HCT116 (cell line): ENCODE results near the gene MBTPS1. TPM values are rescaled to one million over a fixed set of nuclear protein-coding genes. Genes with fewer than 3 reads are reported as not detected.

Experiments
- ATAC-seq: fragments of 200-7000 bp; cut with Tn5 transposase; 2 replicates; pipeline ENCODE4 v1.9.1; 2020; ENCODE audit warnings: mild to moderate bottlenecking, moderate library complexity
- BruUV-seq: library from RNA; stranded (reverse); fragments of 400-500 nt; replicated peaks from 2 replicates; lab custom pipeline; 2021; lab: Mats Ljungman, UMichigan
- CTCF ChIA-PET: fragments of 300-600 bp; sonication (Branson Sonifier 250); formaldehyde crosslinking; loops from one replicate; lab custom pipeline; 2021; ENCODE audit warnings: antibody characterized with exemption; lab: Charles Lee
- POLR2A ChIA-PET: fragments of 300-600, 350-600 bp; sonication (Branson Sonifier 250); formaldehyde crosslinking; loops from one replicate; lab custom pipeline; 2021; ENCODE audit warnings: antibody characterized with exemption; lab: Charles Lee
- RAD21 ChIA-PET, 2 experiments: fragments of 300-600 bp; sonication (Branson Sonifier 250); formaldehyde crosslinking; loops; one replicate each; lab custom pipeline; 2023; ENCODE audit warnings: low total read pairs in 2 of 2; ENCODE audit not compliant: uncharacterized antibody in 2 of 2, unreplicated experiment in 2 of 2, low non-redundant PET in 1 of 2; lab: Charles Lee
- DNase-seq: peaks from one replicate; pipeline ENCODE4 v3.0.0-alpha.2; 2010; ENCODE audit warnings: low read depth, low spot score
- H2AFZ ChIP-seq: fragments of 200-600 bp; shearing (Covaris generic), sonication (generic); 2 replicates; pipeline ENCODE4 v1.6.1; 2017; ENCODE audit warnings: low read depth, mixed run types, mixed read lengths, antibody characterized with exemption, low read length; ENCODE audit not compliant: poor library complexity, severe bottlenecking
- H3K27ac ChIP-seq: 2 replicates; pipeline ENCODE4 v1.5.1; 2012; ENCODE audit warnings: low read depth, low read length
- H3K27me3 ChIP-seq: fragments of 200-600 bp; sonication (generic); 2 replicates; pipeline ENCODE4 v1.6.1; 2016; ENCODE audit warnings: mixed run types, low read length, mixed read lengths; ENCODE audit not compliant: insufficient read depth
- H3K36me3 ChIP-seq, 2 experiments: fragments of 200-500 bp in 1 of 2; fragments of 200-600 bp in 1 of 2; sonication (Bioruptor generic) in 1 of 2; sonication (generic) in 1 of 2; 2 replicates each; pipeline versions ENCODE4 v1.5.1 to v1.6.1; 2014 to 2016; ENCODE audit warnings: low read length in 2 of 2, inconsistent platforms in 1 of 2, mixed read lengths in 1 of 2, mixed run types in 1 of 2; ENCODE audit not compliant: insufficient read depth in 2 of 2, control insufficient read depth in 1 of 2
- H3K4me1 ChIP-seq, 2 experiments: fragments of 200-600 bp in 1 of 2; sonication (generic) in 1 of 2; 2 replicates each; pipeline versions ENCODE4 v1.5.1 to v1.6.1; 2012 to 2017; ENCODE audit warnings: low read length in 2 of 2, inconsistent platforms in 1 of 2, mild to moderate bottlenecking in 1 of 2, mixed read lengths in 1 of 2, mixed run types in 1 of 2, moderate library complexity in 1 of 2; ENCODE audit not compliant: insufficient read depth in 2 of 2, control insufficient read depth in 1 of 2
- H3K4me2 ChIP-seq: fragments of 200-600 bp; sonication (generic); 2 replicates; pipeline ENCODE4 v1.6.1; 2017; ENCODE audit warnings: mixed run types, low read length, mixed read lengths
- H3K4me3 ChIP-seq, 2 experiments: fragments of 200-600 bp in 1 of 2; sonication (generic) in 1 of 2; replicated peaks in 1 of 2; 2 replicates each; pipeline ENCODE4 v1.5.1; 2011 to 2016; ENCODE audit warnings: low read length in 2 of 2, control low read depth in 1 of 2, low read depth in 1 of 2, mild to moderate bottlenecking in 1 of 2, mixed read lengths in 1 of 2, mixed run types in 1 of 2
- H3K79me2 ChIP-seq: fragments of 200-600 bp; sonication (generic); 2 replicates; pipeline ENCODE4 v1.6.1; 2017; ENCODE audit warnings: mild to moderate bottlenecking, mixed run types, low read length, moderate library complexity, mixed read lengths; ENCODE audit not compliant: insufficient read depth
- H3K9ac ChIP-seq: fragments of 200-600 bp; sonication (generic); 2 replicates; pipeline ENCODE4 v1.6.1; 2016; ENCODE audit warnings: low read length, mixed read lengths
- H3K9me2 ChIP-seq: fragments of 200-600 bp; sonication (generic), shearing (Covaris generic); 2 replicates; pipeline ENCODE4 v1.6.1; 2017; ENCODE audit warnings: mixed run types, mild to moderate bottlenecking, moderate library complexity; ENCODE audit not compliant: insufficient read depth
- H3K9me3 ChIP-seq, 2 experiments: fragments of 200-500 bp in 1 of 2; fragments of 200-600 bp in 1 of 2; sonication (Bioruptor generic) in 1 of 2; sonication (generic) in 1 of 2; 2 replicates each; pipeline ENCODE4 v1.6.1; 2014 to 2017; ENCODE audit warnings: low read length in 2 of 2, mixed read lengths in 2 of 2, inconsistent platforms in 1 of 2, low read depth in 1 of 2, mild to moderate bottlenecking in 1 of 2, mixed run types in 1 of 2, moderate library complexity in 1 of 2; ENCODE audit not compliant: control insufficient read depth in 1 of 2, insufficient read depth in 1 of 2
- H4K20me1 ChIP-seq: fragments of 200-600 bp; sonication (generic), shearing (Covaris generic); 2 replicates; pipeline ENCODE4 v1.6.1; 2017; ENCODE audit warnings: mixed run types, mild to moderate bottlenecking, moderate library complexity; ENCODE audit not compliant: insufficient read depth
- CEBPB ChIP-seq: IDR thresholded peaks from 2 replicates; pipeline ENCODE4 v1.6.1; 2012; ENCODE audit warnings: low read depth
- ELF1 ChIP-seq: IDR thresholded peaks from 2 replicates; pipeline ENCODE4 v1.6.1; 2012; ENCODE audit warnings: low read depth, borderline replicate concordance
- JUND ChIP-seq: IDR thresholded peaks from 2 replicates; pipeline ENCODE4 v1.6.1; 2012
- POLR2AphosphoS5 ChIP-seq: IDR thresholded peaks from 2 replicates; pipeline ENCODE4 v1.6.1; 2011; ENCODE audit warnings: mild to moderate bottlenecking, low read depth, low read length, moderate library complexity
- SIN3A ChIP-seq: IDR thresholded peaks from 2 replicates; pipeline ENCODE4 v1.6.1; 2012; ENCODE audit warnings: low read depth
- SP1 ChIP-seq: IDR thresholded peaks from 2 replicates; pipeline ENCODE4 v1.6.1; 2012; ENCODE audit warnings: low read depth
- YY1 ChIP-seq: IDR thresholded peaks from 2 replicates; pipeline ENCODE4 v1.6.1; 2011; ENCODE audit warnings: low read length, low read depth, moderate library complexity, mild to moderate bottlenecking; ENCODE audit not compliant: insufficient replicate concordance; ENCODE audit errors: extremely low read depth
- ZFX ChIP-seq: fragments of 450-650 bp; IDR thresholded peaks from 2 replicates; pipeline ENCODE4 v1.6.1; 2017
- ZNF274 ChIP-seq: fragments of 200-500 bp; sonication (Bioruptor generic); IDR thresholded peaks from 2 replicates; pipeline ENCODE4 v1.6.1; 2014; ENCODE audit warnings: mild to moderate bottlenecking, low read depth, low read length, inconsistent platforms
- intact Hi-C: fragments of 100-400 bp; cut with micrococcal nuclease; formaldehyde crosslinking; loops from 2 replicates; pipeline ENCODE4 v1.10.0; 2022
- total RNA-seq: library from RNA; stranded (reverse); gene quantifications from one replicate; pipeline ENCODE4 v1.2.1, GENCODE V29; 2021; ENCODE audit not compliant: unreplicated experiment
- TF ChIP-seq, protein P1 (sequence below): IDR thresholded peaks from 2 replicates; pipeline ENCODE4 v1.6.1; 2012; ENCODE audit warnings: low read depth
- TF ChIP-seq, protein P2 (sequence below): IDR thresholded peaks from 2 replicates; pipeline ENCODE4 v1.6.1; 2012
- TF ChIP-seq, protein P3 (sequence below): IDR thresholded peaks from 2 replicates; pipeline ENCODE4 v1.6.1; 2012

The MBTPS1 gene
- total RNA-seq, 1 experiment from 2014 or later = 111 TPM

DNA sequence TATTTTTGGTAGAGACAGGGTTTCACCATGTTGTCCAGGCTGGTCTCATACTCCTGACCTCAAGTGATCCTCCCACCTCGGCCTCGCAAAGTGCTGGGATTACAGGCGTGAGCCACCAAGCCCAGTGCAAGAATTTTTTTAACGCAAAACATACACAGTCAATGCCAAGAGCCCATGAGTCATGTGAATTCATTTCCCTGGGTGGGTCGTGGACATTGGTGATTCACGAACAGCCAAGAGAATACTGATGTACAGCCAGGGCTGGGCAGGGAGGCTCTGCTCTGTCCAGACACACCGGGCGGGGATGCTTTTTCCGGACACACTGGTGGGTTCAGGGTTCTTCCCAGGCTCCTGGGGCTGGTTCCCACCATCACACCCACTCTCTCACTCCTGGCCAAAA lies 91.9 kb downstream of the MBTPS1 start (continued):
- TF ChIP-seq, protein P1, sequence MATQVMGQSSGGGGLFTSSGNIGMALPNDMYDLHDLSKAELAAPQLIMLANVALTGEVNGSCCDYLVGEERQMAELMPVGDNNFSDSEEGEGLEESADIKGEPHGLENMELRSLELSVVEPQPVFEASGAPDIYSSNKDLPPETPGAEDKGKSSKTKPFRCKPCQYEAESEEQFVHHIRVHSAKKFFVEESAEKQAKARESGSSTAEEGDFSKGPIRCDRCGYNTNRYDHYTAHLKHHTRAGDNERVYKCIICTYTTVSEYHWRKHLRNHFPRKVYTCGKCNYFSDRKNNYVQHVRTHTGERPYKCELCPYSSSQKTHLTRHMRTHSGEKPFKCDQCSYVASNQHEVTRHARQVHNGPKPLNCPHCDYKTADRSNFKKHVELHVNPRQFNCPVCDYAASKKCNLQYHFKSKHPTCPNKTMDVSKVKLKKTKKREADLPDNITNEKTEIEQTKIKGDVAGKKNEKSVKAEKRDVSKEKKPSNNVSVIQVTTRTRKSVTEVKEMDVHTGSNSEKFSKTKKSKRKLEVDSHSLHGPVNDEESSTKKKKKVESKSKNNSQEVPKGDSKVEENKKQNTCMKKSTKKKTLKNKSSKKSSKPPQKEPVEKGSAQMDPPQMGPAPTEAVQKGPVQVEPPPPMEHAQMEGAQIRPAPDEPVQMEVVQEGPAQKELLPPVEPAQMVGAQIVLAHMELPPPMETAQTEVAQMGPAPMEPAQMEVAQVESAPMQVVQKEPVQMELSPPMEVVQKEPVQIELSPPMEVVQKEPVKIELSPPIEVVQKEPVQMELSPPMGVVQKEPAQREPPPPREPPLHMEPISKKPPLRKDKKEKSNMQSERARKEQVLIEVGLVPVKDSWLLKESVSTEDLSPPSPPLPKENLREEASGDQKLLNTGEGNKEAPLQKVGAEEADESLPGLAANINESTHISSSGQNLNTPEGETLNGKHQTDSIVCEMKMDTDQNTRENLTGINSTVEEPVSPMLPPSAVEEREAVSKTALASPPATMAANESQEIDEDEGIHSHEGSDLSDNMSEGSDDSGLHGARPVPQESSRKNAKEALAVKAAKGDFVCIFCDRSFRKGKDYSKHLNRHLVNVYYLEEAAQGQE = no peak
- TF ChIP-seq YY1 = no peak
- TF ChIP-seq, protein P2, sequence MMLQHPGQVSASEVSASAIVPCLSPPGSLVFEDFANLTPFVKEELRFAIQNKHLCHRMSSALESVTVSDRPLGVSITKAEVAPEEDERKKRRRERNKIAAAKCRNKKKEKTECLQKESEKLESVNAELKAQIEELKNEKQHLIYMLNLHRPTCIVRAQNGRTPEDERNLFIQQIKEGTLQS = no peak
- no peak for TF ChIP-seq CEBPB
- TF ChIP-seq SP1 = no peak

DNA sequence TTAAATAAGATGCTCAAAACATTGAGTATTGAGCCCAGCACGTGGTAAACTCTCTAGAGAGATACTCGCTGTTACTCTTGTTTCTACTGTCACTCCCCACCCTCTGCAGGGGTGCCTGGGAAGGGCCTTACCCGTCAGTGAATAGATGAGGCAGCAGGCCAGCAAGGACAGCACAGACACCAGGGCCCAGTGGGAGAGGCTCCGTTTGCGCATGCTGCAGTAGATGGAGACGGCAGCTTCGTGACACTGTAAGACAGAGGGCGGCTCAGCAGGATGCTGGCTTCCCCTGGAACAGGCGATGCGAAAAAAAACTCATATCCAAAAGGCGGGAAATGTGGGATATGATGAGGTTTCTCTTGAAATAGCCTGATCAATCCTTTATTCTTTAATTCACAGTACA lies 94.1 kb downstream of the MBTPS1 start:
- H3K4me2 ChIP-seq = no peak overlapping the region
- no peaks in the 10 kb centered on the region for H3K9me2 ChIP-seq
- H3K4me3 ChIP-seq = no peak overlapping the region
- H3K27me3 ChIP-seq = no peaks in the 10 kb centered on the region
- ATAC-seq = no peak
- peaks cover 15 to 17% of the 10 kb centered on the region in 2 experiments; a peak in 2 of 4 replicates for H3K9me3 ChIP-seq
- TF ChIP-seq, protein P3, sequence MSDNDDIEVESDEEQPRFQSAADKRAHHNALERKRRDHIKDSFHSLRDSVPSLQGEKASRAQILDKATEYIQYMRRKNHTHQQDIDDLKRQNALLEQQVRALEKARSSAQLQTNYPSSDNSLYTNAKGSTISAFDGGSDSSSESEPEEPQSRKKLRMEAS = no peak
- no peak for TF ChIP-seq ZNF274
- no peak for TF ChIP-seq SP1
- TF ChIP-seq, protein P2 = no peak
- TF ChIP-seq ZFX = no peak
- TF ChIP-seq JUND = no peak
- no peak for TF ChIP-seq SIN3A
- no peak for TF ChIP-seq POLR2AphosphoS5
- no peak for TF ChIP-seq ELF1
- CTCF ChIA-PET = interaction anchor here (1.2 kb wide), 1 partner anchor 8 kb away, joined by 3 read pairs; no protein-coding TSS in a partner anchor
- BruUV-seq = no TSS peak
- RAD21 ChIA-PET = no interaction called here
- intact Hi-C loops = no loop called here
- POLR2A ChIA-PET = interaction anchor here (1.0 kb wide), 1 partner anchor 9 kb away, joined by 6 read pairs; no protein-coding TSS in a partner anchor
- no peaks in the 10 kb centered on the region for H3K36me3 ChIP-seq
- H4K20me1 ChIP-seq = no peaks in the 10 kb centered on the region
- no peak overlapping the region for H3K9ac ChIP-seq
- DNase-seq = no peak
- H2AFZ ChIP-seq = no peak overlapping the region
- H3K4me1 ChIP-seq = peaks cover 0 to 7% of the 10 kb centered on the region in 2 experiments; a peak in 1 of 4 replicates
- H3K27ac ChIP-seq = no peak overlapping the region
- H3K79me2 ChIP-seq = no peaks in the 10 kb centered on the region
